Measurements from ENCODE around the gene SNX6.

Gene SNX6

GRCh38 chr14:34633742-34634141 is 3.8 kb upstream of the SNX6 start:
- no peak for DNase-seq

- DNase-seq: no peak
Measured at GRCh38 chr14:34632411-34632978, 2.5 kb upstream of the SNX6 start.

GRCh38 chr14:34629344-34629656 is 648 bp downstream of the SNX6 start:
- DNase-seq: no peak

DNA sequence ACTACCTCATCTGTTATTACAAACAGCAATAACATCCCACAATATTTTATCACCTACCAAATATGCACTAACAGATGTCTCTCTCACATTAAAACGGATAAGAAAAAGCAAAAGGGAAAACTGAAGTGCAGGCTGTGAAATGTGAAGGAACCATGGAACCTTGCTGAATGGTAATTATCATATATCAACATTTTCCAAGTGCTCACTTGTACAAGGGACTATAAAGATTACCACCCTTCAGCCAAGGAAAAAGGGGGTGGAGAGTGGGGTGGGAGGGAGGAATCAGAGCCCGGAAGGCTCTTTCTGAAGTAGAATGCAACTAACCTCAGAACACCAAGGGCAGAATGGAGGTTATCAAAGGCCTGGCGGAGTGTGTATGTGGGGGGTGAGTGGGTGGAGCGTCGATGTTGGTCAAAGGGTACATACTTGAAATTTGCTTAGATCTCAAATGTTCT is 1.2 kb downstream of the SNX6 start:
- no peak for DNase-seq

GRCh38 chr14:34623506-34623905 is 6.4 kb downstream of the SNX6 start:
- no peak for DNase-seq

DNA sequence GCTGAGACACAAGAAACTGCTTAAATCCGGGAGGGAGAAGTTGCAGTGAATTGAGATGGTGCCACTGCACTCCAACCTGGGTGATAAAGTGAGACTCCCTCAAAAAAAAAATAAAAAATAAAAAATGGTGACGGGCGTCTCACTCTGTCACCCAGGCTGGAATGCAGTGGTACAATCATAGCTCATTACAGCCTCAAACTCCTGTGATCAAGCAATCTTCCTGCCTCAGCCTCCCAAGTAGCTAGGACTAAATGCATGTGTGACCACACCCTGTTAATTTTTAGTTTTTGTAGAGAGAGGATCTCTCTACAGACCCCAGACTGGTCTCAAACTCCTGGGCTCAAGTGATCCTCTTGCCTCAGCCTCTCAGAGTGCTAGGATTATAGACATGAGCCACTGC is 9.1 kb downstream of the SNX6 start:
- DNase-seq: no peak

DNA sequence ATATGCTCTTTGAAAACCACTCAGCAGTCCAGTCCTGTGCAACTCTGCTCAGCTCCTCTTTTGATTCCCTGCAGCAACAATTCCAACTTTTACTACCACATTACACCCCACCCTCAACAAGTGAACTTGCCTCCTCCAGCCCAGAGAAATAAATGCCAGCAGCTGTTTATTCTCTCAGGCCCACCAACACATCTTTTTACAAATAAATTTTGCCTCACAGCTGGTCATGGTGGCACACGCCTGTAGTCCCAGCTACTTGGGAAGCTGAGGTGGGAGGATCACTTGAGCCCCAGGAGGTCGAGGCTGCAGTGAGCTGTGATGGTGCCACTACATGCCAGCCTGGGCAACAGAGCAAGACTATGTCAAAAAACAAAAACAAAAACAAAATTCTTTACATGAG is 9.8 kb downstream of the SNX6 start:
- no peak for DNase-seq

- DNase-seq: no peak
Measured at GRCh38 chr14:34619471-34619870, 10.5 kb downstream of the SNX6 start.

DNA sequence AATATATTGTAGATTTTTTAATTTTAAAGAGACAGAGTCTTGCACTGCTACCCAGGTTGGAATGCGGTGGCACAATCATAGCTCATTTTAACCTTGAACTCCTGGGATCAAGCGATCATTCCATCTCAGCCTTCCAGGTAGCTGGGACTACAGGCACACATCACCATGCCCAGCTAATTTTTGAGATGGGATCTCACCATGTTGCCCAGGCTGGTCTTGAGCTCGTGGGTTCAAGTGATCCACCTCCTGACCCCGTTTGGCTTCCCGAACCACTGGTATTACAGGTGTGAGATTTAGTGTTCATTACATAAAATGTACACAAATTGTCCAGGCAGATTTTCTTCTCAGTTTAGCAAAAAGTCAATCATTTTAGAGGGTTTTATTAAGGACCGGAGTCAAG is 13.6 kb downstream of the SNX6 start:
- no peak for DNase-seq

DNA sequence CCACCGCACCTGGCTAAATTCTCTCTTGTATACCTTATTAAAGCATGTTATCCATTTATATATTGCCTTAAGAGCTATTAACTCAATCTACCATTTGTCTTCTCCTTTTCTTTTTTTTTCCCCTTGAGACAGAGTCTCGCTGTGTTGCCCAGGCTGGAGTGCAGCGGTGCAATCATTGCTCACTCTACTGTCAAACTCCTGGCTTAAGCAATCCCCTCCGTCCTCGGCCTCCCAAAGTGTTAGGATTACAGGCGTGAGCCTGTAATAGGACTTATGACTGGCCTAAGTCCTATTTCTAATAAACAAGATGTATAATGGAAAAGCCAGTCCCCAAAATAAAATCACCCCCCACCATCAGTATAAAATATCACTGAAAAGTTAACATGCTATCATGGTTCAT is 14.4 kb downstream of the SNX6 start:
- no peak for DNase-seq

GRCh38 chr14:34614638-34615037 is 15.3 kb downstream of the SNX6 start:
- no peak for DNase-seq

GRCh38 chr14:34610101-34610500 is 19.8 kb downstream of the SNX6 start:
- no peak for DNase-seq

GRCh38 chr14:34605461-34605860 is 24.5 kb downstream of the SNX6 start:
- DNase-seq: no peak

- no peak for DNase-seq
Measured at GRCh38 chr14:34604995-34605394, 25.0 kb downstream of the SNX6 start.

- DNase-seq: no peak
Measured at GRCh38 chr14:34596891-34597290, 33.1 kb downstream of the SNX6 start.

DNA sequence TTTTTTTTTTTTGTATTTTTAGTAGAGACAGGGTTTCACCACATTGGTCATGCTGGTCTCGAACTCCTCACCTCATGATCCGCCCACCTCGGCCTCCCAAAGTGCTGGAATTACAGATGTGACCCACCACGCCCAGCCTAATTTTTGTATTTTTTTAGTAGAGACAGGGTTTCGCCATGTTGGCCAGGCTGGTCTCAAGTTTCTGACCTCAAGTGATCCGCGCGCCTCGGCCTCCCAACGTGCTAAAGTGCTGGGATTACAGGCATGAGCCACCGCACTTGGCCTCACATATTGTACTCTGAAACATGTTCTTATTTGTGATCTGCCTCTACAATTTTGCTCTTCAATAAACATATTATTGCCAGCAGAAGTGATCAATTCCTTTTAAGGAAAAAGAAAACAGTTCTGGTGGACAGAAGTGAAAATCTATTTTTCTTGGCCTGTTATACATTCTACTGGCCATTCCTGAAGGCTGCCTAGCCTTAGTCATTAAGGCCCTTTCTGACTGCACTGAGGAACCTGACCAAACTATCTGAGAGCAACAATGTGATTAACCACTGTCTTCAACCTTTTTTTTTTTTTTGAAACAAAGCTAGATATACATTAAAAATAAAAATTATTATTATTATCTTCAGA is 36.1 kb downstream of the SNX6 start:
- no peak for DNase-seq

DNA sequence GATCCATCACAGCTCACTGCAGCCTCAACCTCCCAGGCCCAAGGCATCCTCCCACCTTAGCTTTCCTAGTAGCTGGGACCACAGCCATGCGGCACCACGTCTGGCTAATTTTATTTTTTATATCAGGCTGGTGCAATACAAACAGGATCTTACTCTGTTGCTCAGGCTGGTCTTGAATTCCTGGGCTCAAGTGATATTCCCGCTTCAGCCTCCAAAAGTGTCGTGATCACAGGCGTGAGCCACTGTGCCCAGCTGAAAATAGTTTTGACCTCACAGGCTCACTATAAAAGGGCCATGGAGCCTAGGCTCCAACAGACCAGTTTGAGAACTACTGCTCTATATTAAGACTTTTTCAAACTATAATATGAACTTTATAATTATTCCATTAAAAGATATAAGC is 37.3 kb downstream of the SNX6 start:
- no peak for DNase-seq

- DNase-seq: no peak
Measured at GRCh38 chr14:34583525-34583924, 46.4 kb downstream of the SNX6 start.

- no peak for DNase-seq
Measured at GRCh38 chr14:34582117-34582680, 47.7 kb downstream of the SNX6 start.

- DNase-seq: no peak
Measured at GRCh38 chr14:34580381-34580780, 49.6 kb downstream of the SNX6 start.

DNA sequence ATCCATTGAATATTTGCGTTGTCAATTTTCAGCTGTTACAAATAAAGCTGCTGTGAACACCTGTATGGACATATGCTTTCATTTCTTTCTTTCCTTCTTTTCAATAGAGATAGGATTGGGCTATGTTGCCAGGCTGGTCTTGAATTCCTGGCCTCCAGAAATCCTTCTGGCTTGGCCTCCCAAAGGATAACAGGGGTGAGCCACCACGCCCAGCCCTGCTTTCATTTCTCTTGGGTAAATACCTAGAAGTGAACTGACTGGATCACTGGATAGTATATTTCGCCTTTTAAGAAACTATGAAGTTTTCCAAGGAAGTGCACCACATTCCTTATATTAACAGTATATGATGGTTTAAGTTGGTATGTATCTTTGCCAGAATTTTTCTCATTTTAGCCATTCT is 58.2 kb downstream of the SNX6 start:
- no peak for DNase-seq

DNA sequence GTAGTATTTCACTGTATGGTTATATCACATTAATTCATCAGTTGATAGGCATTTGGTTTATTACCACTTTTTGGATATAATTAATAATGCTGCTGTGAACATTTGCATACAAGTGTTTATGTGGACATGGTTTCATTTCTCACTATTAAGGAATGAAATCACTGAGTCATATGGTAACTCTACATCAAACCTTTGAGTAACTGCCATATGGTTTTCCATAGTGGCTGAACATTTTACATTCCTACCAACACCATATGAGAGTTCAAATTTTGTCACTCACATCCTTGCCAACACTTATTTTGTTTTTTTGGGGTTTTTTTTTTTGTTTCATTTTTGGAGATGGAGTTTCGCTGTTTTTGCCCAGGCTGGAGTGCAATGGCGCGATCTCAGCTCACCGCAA is 60.2 kb downstream of the SNX6 start:
- DNase-seq: no peak

DNA sequence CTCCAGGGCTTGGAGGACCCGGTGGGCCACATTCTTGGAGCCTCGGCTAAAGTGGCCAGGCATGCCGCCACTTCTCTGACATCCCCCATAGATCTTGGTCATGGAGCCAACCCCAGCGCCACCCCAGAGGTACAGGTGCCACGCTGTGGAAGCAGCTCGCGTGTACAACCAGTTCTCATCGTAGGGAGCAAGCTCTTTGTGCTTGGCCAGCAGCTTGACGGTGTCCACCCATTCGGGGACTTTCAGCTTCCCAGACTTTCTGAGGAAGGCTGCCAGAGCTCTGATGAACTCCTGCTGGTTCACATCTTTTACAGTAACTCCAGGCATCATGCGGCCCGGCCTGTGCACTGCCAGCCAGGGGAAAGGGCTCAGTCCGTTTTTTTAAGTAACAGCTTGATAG is 61.1 kb downstream of the SNX6 start:
- DNase-seq: no peak

GRCh38 chr14:34562776-34563150 is 67.2 kb downstream of the SNX6 start:
- DNase-seq: no peak
